GM19035 (cell line): ENCODE results near the gene PDE6A.
A peak's percentile ranks its signal among the peaks of the same experiment; 100 is the strongest.

ENCODE experiments used
- ATAC-seq: cut with Tn5 transposase; IDR thresholded peaks from one replicate; pipeline ENCODE4 v1.9.1; 2021; ENCODE audit not compliant: unreplicated experiment

PDE6A gene

GRCh38 chr5:149944666-149945065 lies at the start of gene PDE6A:
Gene PDE6A, minus strand, starts transcription at chr5:149944793. Its CDS starts 120 bp downstream, at chr5:149944673.
- ATAC-seq, result no peak

- ATAC-seq, result no peak
These were observed 48.9 kb upstream of the PDE6A start for GRCh38 chr5:149993471-149993870.

- ATAC-seq, result no peak
These were observed 46.2 kb upstream of the PDE6A start for GRCh38 chr5:149990518-149991376.

DNA sequence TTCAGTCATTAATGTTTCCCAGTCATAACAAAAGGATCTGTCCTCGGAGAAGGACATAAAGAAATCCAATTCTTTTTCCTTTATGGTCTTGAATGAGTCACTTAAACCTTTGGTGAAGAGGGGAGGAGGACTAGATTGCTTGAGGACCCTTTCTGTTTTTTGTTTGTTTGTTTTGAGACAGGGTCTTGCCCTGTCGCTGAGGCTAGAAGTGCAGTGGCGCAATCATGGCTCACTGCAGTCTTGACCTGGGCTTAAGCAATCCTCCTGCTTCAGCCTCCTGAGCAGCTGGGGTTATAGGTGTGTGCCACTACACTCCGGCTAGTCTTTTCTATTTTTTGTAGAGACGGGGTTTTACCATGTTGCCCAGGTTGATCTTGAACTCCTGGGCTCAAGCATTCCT lies 43.5 kb upstream of the PDE6A start:
- ATAC-seq, result no peak

- no peak for ATAC-seq
These were observed 37.9 kb upstream of the PDE6A start for GRCh38 chr5:149982505-149982904.

DNA sequence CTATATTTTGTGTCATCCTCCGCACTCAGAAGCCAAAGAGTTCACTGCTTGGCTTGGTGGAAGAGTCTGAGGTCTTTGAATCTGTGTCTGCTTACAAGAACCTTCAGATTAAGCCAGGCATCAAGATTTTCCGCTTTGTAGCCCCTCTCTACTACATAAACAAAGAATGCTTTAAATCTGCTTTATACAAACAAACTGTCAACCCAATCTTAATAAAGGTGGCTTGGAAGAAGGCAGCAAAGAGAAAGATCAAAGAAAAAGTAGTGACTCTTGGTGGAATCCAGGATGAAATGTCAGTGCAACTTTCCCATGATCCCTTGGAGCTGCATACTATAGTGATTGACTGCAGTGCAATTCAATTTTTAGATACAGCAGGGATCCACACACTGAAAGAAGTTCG lies 36.6 kb upstream of the PDE6A start:
- ATAC-seq, result no peak

GRCh38 chr5:149979896-149980295 lies 35.3 kb upstream of the PDE6A start:
- no peak for ATAC-seq

GRCh38 chr5:149975409-149975808 lies 30.8 kb upstream of the PDE6A start:
- no peak for ATAC-seq

- no peak for ATAC-seq
These were observed 24.8 kb upstream of the PDE6A start for GRCh38 chr5:149969181-149969930.

GRCh38 chr5:149966946-149967345 lies 22.4 kb upstream of the PDE6A start:
- no peak for ATAC-seq

DNA sequence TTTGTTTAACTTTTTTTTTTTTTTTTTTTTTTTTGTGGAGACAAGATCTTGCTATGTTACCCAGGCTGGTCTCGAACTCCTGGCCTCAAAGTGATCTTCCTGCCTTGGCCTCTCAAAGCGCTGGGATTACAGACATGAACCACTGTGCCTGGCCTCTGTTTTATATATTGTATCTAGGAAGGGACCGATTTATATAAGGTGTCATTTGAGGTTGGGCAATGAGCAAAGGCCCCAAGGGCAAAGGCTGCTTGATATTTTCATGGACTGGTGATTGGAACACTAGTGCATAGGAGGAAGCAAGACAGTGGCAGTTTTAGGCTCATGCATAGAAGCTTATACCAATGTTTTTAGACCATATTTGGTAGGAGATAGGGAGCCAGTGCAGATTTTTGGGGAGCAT lies 19.1 kb upstream of the PDE6A start:
- no peak for ATAC-seq

GRCh38 chr5:149962601-149963300 lies 18.2 kb upstream of the PDE6A start:
- no peak for ATAC-seq

GRCh38 chr5:149961957-149962409 lies 17.4 kb upstream of the PDE6A start:
- no peak for ATAC-seq

GRCh38 chr5:149961186-149961685 lies 16.6 kb upstream of the PDE6A start:
- peak; percentile 17 for ATAC-seq

GRCh38 chr5:149960272-149961185 lies 15.9 kb upstream of the PDE6A start, which contains the start of gene SLC26A2:
Gene SLC26A2, plus strand, starts transcription at chr5:149960758. Its CDS starts 16,895 bp downstream, at chr5:149977653.
- ATAC-seq, result peak; percentile 98

DNA sequence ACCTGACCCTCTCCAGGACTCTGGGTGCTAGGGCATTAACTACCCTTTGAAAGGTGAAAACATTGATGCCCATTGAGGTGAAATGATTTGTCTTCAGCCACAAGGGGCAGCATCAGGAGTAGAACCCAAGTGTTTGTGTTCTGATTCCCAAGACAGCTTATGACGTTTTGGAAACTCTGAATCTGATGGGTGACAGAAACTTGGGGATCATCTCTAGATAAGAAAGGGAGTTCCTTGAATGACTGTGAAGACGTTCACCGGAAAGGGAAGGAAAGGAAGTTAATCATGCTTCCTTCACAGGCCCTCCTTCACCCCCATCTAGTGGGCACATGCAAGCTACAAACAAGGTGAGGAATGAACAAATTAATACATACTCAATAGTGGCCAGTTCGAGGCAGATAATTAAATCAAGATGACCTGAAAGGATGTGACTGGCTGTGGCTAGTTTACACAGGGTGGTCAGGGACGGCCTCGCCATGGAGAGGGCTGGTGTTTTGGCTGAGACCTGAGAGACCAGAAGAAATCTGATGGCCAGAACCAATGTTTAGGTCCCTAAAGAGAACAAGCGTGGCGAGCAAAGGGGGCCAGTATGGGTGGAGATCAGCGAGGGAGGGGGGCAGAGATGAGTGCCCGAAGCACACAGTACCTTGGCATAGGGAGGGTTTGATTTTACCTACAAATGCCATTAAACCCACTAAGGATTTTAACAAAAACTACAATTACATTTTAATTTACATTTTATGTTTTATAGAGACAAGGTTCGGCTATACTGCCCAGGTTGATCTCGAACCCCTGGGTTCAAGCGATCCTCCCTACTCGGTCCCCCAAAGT lies 15.0 kb upstream of the PDE6A start:
- ATAC-seq, result no peak

GRCh38 chr5:149957855-149958254 lies 13.3 kb upstream of the PDE6A start:
- ATAC-seq, result no peak

DNA sequence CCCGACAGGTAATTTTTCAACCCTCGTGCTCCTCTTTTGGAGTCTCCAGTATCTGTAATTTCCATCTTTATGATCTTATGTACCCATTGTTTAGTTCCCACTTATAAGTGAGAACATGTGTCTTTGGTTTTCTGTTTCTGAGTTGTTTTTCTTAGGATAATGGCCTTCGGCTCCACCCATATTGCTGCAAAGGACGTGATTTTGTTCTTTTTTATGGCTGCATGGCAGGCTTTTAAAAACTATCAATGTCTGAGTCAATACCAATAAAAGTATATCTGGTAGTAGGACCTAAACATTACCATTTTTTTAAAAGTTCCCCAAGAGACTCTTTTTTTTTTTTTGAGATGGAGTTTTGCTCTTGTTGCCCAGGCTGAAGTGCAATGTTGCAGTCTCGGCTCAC lies 12.1 kb upstream of the PDE6A start:
- ATAC-seq, result no peak

- no peak for ATAC-seq
These were observed 10.2 kb upstream of the PDE6A start for GRCh38 chr5:149954798-149955197.
